HG03565 (cell line): ENCODE results near the gene ST3GAL3.

Experiments
- ATAC-seq: cut with Tn5 transposase; IDR thresholded peaks from one replicate; pipeline ENCODE4 v1.9.1; 2021; ENCODE audit warnings: mild to moderate bottlenecking, moderate library complexity; ENCODE audit not compliant: unreplicated experiment

Gene ST3GAL3

DNA sequence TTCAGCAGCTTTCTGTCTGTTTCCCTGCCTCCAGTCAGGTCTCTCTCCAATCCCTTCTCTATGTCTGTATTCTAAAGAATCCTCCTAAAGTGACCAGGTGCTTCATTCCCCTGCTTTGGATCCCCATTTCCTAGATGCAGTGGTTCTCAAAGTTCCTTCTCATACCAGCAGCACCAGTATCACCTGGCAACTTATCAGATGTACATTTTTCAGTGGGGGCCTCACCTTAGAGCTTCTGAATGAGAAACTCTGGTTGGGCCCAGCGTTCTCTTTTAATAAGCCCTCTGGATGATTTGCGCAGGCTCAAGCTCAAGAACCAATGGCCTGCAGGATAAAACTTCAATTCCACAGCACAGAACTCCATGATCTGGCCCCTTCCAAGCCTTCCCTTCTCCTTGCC is 200.9 kb downstream of the ST3GAL3 start:
- ATAC-seq: no peak

DNA sequence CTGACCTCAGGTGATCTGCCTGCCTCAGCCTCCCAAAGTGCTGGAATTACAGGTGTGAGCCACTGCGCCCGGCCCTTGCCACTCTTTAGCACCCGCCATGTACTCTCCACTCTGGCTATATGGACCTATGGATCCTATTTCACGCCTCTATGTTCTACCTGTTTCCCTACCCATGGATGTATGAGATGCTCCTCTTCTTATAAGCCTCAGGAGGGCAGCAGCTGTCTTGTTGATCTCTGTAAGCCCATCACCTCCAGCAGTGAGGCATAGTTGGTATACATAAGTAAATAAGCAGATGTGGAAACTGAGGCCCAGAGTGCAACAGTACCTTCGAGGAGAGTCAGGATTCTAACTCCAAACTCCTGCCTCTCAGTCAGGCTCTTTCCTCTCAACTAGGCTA is 201.5 kb downstream of the ST3GAL3 start:
- no peak for ATAC-seq

DNA sequence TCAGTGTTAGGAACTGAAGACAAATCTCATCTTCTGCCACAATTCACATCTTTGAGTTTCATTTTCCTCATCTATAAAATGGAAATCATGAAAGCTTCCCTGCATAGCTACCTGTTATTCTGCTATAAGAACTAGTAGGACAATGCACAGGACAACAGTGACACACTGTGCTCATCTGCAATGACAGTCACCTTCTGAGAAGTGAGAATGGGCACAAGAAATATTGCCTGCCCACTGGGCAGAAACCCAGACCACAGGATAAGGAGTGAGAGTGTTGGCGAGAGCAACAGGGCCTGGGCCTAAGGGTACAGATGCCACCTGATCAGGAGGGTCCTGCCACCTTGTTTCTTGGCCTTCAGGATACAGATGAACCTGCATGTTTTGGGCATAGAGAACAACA is 203.0 kb downstream of the ST3GAL3 start:
- no peak for ATAC-seq

DNA sequence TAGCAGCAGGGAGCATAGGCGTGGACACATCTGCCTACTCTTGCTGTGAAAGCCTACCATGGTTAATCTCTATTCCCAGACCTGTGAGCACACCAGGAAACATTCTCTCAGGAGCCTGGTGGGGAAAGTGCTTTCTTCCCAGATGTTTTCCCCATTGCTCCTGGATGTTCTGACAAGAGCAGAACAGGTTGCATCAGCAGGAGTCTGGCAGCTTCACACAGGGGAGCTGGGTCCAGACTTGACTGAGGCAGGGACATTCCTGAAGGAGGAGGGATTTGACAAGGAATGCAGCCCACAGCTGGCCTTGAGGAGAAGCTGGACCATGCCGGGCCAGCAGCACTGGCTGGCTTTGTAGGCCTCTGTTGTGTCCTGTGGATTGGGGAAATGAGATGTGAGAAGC is 205.3 kb downstream of the ST3GAL3 start:
- no peak for ATAC-seq

DNA sequence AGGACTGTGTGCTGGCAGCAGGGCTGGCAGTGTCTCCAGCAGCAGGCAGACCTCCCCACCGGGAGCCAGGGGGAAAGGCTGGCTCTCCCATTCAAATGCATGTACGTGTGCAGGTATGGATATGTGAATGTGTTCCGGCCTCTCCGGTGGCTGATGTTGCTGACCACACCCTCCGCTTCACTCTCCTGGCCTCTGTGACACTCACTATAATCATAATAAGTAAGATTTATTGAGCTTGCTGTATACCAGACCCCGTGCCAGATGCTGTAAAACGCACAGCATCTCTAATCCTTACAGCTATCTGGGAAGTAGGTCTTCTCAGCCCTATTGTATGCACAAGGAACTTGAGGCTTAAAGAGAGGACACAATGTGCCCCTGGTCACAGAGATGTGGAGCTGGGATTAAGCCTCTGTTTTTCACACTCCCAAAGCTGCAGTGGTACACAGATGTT is 205.7 kb downstream of the ST3GAL3 start:
- ATAC-seq: no peak

DNA sequence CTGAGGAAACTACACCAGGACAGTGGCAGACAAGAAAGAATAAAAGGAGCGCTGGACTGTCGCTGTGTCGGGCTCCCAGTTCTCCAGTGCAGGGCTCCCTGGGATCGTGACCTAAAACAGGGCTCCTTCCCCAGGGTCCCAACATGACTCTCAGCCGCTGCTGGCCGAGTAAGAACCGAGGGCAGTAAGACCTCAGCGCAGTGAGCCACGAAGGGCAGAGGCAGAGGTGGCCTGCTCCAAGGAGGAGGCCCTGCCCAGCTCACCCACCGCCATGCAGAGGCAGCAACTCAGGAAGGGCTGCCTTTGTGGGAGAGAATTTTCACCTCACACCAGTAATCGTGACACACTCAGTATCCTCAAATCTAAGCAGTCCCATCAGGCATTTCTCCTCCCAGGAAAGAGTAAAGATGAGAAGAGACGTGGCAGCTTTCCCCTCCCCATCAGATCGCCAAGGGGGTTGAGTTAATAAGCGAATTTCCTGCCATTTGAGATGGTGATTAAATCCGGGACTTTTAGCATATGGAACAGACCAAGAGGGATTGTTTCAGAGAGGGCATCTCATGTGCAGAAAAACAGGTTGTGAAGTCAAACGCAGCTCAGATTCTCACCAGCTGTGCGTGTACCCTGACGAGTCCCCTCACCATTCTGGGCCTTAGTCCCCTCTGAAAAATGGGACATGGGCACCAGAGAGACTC is 206.5 kb downstream of the ST3GAL3 start:
- ATAC-seq: no peak

DNA sequence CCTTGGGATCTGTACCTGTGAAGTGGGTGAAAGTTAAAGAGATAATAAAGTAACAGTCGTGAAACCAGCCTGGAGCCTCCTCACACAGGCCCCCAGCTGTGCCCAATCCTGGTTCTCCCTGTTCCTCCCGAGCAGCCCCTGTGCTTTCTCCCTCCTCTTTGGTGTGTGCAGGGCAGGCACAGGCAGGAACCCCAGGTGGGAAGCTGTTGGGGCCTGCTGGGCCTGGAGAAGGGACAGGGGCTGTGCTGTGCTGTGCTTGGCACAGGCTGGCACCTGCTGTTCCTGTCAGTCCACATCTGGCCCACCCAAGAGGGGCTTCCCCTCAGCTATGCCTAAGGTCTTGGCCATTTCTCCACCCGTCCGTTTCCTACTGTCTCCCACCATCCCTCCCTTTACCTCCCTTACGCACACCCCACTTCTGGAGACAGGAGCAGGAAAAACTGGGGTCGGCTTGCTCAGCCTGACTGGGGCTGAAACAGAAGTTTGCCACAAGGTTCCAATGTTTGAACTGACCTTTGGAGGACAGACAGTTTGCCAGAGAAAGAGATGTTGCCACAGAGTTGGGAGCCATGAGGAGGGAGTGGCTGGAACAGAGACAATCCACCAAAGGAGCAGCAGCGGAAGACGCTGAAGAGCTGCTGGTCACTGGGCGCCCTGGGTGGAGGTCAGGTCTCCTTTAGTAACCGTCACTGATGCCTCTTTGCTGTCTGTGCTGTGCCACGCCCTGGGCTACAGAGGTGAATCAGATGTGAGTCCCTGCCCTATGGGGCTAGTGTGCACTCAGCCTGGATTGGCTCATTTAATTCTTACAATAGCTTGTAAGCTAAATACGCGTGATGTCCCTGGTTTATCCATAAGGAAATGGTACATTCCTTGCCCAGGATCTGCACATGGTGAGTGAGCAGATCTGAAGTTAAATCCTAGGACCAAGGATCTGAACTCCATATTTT is 207.5 kb downstream of the ST3GAL3 start:
- no peak for ATAC-seq

DNA sequence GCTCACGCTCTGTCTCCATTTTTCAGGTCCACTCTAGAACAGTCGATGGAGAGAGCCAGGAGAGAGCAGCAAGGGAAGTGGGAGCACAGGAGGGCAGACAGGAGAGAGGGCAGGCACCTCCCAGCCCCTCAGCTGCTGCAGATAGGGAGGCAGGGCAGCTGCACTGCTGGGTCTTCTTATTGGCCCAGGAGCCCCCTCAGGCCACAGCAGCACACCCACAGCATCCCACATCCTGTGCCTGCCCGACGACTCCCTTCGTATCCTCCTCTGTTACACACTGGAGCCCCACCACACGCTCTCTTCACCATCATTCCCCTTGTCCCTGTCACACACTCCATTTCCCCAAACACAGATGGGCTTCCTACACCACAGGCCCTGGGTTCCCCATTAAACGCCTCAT is 212.6 kb downstream of the ST3GAL3 start:
- no peak for ATAC-seq

DNA sequence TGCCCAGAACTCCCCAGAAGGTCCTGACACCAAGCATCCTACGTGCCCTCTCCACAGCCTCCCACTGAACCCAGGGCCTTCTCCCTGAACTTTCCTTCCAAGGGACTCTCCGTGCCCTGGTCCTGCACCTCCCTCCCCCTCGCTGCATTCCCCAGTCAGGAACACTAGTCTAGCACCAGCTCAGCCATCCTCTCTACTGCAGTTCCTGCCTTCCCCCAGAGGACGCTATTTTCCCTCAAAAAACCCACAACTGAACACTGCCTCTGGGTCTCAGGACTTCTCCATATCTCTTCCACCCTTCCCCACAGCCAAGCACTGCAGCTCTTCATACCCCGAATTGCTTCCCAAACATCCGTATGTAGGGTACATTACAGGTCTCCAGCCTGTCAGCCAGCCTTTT is 213.7 kb downstream of the ST3GAL3 start:
- ATAC-seq: no peak

DNA sequence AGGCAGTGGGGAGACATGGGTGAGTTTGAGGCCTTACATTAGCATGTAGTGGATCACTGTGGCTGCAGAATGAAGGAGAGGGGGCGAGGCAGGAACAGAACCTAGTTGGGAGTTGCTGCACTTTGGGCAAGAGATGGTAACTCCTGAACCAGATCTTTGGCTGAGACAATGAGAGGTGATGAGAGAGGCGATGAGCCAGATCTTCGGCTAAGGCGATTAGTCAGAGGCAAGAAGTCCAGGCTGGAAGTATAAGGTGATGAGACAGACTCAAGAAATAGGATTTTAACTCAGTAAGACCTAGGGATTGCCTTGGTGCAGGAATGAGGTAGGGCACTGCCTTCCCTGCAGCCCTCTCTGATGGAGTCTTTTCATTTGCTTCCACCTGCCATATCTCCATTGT is 217.2 kb downstream of the ST3GAL3 start:
- ATAC-seq: no peak

DNA sequence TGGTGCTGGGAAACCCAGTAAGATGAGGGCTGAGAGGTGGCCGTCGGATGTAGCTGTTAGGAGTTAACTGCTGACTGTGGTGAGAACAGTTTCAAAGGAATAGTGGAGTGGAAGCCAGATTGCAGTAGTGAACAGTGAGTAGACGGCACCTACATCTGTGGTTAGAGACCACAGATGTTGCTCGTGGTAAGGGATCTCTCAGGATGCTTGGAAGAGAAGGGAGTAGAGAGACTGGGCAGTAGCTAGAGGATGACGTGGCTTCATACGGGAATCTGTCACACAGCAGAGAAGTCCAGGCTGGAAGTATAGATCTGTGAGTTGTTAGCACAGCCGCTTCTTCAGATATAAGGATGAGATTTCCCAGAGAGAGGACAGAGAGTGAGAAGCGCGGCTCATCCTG is 218.5 kb downstream of the ST3GAL3 start:
- no peak for ATAC-seq

DNA sequence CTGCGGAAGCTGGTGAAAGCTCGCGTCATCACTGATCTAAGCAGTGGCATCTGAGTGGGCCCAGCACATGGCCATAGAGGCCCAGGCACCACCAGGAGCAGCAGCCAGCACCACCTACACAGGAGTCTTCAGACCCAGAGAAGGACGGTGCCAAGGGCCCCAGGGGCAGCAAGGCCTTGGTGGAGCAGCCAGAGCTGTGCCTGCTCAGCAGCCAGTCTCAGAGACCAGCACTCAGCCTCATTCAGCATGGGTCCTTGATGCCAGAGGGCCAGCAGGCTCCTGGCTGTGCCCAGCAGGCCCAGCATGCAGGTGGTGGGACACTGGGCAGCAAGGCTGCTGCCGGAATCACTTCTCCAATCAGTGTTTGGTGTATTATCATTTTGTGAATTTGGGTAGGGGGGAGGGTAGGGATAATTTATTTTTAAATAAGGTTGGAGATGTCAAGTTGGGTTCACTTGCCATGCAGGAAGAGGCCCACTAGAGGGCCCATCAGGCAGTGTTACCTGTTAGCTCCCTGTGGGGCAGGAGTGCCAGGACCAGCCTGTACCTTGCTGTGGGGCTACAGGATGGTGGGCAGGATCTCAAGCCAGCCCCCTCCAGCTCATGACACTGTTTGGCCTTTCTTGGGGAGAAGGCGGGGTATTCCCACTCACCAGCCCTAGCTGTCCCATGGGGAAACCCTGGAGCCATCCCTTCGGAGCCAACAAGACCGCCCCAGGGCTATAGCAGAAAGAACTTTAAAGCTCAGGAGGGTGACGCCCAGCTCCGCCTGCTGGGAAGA is 223.0 kb downstream of the ST3GAL3 start:
- ATAC-seq: no peak

DNA sequence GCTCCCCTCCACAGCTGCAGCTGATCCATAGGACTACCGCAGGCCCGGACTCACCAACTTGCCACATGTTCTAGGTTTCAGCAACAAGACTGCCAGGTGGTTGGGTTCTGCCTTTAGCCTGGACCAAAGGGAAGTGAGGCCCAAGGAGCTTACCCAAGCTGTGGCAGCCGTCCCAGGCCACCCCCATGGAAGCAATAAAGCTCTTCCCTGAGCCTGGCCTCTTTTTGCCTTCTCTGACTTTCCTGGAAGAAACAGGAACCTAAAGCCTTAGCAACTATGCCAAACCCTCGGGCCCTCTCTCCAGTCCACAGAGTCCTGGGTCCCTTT is 223.6 kb downstream of the ST3GAL3 start:
- ATAC-seq: no peak

DNA sequence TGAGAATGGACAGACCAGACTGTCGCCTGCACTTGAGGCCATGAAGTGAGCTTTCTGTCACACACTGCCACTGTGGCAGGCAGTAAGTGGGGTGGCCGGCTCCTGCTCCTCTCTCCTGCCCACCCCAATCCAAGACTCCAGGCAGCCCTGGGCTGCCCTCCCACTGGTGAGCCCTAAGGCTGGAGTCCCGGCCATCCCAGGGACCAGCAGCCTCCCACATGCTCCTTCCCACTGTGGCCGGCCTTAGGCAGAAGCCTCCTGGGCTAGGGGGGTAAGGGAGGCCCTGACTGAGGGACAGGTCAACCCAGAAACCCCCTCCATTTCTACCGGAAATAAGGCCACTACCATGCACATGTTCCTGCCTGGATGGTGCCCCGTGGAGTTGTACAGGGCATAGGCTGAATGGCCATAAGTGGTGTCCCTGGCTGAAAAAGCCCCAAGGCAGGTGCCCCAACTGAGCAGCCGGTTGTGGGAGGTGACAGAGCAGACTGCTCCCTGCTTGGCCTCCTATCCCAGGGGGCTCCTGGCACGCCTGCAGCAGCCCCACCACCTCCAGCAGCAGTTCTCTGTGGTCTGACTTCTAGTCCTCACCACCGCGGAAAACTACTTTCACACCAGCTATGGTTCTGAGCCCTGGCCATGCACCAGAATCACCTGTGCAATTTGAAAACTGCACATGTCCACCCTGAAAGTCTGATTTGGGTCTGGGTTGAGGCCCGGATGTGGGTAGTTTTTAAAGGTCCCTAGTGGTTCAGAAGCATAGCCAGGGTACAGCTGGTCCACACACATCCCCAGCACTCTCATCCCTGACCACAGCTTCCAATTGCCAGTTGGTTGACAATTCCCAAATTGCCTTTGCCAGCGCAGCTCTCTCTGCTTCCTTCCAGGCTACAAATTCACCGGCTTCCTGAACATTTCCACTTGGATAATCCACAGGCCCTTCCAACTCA is 224.7 kb downstream of the ST3GAL3 start:
- ATAC-seq: no peak

DNA sequence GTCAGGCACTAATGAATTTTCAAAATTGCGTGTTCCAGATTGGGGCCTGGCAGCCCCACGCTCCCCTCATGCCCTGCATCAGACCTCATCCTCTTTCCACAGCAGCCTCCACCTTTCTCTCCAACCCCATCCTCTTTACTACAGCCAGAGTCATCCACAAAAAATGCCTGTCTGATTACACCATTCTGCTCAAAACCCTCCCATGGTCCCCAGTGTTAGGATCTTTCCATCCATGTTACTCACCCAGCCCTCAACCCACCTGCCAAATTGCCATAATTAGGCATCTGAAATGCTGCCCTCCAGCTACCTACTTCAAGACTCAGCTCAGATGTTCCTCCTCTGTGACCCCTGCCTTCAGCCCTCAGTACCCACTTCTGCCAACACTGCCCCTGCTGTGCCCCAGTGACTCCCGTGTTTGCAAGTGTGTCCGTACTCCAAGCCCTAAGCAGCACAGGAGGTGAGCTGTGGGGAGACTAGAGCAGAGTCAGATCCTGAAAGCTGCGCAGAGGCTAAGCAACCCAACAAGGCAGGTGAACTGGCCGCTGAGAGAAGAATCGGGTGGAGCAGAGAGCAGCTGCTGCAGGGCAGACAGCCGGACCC is 225.6 kb downstream of the ST3GAL3 start:
- no peak for ATAC-seq

DNA sequence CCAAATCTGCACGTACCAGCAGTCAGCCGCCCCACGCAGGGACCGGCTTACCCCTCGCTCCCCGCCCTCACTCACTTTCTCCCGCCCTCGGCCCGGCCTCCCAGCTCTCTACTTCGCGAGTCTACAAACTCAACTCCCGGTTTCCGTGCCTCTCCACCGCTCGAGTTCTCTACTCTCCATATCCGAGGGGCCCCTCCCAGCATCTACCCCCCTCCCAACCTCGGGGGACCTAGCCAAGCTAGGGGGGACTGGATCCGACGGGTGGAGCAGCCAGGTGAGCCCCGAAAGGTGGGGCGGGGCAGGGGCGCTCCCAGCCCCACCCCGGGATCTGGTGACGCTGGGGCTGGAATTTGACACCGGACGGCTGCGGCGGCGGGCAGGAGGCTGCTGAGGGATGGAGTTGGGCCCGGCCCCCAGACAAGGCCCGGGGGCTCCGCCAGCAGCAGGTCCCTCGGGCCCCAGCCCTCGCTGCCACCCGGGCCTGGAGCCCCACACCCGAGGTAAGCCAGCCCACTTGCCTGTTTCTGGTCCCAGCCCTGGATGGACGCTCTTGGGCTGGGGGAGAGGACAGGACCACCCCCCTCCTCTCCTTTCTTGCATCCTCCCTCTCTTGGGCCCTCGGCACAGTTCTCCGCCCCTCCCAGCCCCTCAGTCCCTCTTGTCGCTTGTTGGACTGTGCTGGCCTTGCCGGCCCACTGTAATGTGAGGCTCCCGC is 226.2 kb downstream of the ST3GAL3 start, which contains the start of gene ARTN:
TSS of gene ARTN (plus strand) at position 416 of the 715 bp plus-strand sequence. CDS start 1,856 bp downstream, outside the sequence.
- ATAC-seq: no peak

DNA sequence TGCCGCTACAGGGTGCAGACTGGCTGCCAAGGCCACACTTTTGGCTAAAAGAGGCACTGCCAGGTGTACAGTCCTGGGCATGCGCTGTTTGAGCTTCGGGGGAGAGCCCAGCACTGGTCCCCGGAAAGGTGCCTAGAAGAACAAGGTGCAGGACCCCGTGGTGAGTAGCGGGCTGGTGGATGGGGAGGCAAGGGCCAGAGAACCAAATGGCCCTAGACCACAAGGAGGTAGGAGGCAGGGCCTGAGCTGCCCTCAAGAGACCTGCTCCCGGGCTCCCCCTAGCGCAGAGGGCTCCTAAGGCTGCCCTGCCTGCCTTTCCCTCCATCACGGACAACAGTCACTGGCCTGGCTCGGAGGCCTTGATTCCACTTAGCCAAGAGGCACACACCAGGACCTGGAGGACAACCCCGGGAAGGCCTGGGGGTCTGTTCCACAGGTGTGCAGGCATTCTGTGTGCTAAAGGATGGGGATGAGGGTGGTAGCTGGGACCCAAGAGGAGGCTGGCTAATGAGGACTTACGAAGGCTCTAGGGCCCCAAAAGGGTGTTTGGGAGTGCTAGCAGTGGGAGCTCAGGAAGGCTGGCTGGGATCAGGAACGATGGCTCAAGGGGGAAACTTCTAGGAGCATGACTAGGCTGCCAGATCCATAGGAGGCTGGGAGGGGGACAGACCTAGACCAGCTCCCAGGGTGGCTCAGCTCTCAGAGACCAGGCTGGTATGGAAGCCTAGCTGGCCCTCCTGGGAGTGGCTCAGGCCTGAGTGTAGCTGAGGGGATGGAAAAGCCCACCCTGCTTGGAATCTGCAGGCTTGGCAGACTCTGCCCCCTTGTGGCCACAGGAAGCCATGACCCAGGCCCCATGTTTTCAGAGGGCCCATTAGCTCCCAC is 227.0 kb downstream of the ST3GAL3 start:
- no peak for ATAC-seq

DNA sequence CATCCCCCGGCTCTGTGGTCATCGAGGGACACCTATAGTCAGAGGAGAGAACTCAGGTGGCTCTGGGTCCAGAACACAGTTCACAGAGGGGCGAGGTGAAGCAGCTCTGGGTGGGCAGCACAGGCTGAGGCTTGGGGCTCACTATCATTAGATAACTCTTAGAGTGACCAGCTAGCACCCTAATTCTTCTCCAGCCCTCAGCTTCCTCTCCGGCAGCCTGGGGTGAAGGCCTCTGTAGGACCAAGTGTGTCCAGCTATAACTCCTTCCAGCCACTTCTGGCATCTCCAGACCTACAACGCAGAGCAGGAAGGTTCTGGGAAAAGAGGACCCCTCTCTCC is 227.6 kb downstream of the ST3GAL3 start:
- ATAC-seq: no peak
